Measurements from ENCODE around the gene ICA1.

ICA1 gene

DNA sequence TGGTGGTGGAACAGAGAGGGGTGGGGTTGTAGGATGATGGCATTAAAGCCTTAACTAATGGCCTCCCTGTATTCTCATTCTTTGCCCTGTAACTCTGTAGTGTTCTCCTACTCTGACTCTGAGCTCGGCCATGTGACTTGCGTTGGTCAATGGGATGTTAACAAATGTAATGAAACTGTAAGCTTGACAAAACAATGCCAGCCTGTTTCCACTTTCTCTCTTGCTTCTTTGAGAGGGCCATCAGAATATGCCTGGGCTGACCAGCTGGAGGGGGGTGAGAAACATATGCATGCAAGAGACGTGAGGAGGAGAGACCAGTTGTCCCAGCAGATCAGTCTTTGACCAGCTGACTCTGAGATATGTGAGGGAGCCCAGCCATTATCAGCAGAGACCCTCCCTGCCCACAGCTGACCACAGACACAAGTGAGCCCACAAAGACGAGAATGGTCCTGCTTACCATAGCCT lies 100.6 kb downstream of the ICA1 start:
- no peak for FAIRE-seq
- DNase-seq (ENCODE audit: insufficient read length): no peak
- TF ChIP-seq POLR2AphosphoS5 (IDR thresholded peaks at IDR 0.05; ENCODE audit: low read depth, low read length) (no peak), POLR2A (IDR thresholded peaks at IDR 0.05; ENCODE audit: low read depth, low read length) (no peak), TAF1 (IDR thresholded peaks at IDR 0.05; ENCODE audit: borderline replicate concordance, low read depth, low read length) (no peak)

DNA sequence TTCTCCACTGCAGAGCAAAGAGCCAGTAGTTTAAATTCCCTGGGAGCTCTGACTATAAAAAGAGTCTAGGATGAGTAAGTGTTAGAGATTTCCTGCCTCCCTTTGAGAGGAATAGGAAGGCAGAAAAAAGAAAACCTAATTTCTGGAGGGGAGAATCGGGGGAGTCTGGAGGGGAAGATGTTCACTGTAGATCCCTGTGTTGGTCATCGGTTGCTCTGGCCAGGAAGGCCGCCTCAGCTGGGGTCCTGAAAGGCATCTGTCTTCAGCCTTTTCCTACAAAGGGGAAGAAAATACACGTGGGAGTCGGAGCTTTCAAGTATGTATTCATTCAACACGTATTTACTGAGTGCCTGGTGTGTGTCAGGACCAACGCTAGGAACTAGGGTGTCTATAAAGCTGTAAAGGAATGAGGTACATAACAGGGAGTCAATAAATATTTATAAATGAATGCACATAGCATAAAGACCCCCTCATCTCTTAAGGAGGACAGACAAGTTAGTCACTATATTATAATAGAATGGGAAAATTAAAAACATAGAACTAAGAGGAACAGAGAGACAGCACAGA lies 101.1 kb downstream of the ICA1 start:
- DNase-seq (ENCODE audit: insufficient read length) (no peak), FAIRE-seq (no peak)
- TF ChIP-seq TAF1 (IDR thresholded peaks at IDR 0.05; ENCODE audit: borderline replicate concordance, low read depth, low read length) (no peak), POLR2AphosphoS5 (IDR thresholded peaks at IDR 0.05; ENCODE audit: low read depth, low read length) (no peak), POLR2A (IDR thresholded peaks at IDR 0.05; ENCODE audit: low read depth, low read length) (no peak)

DNA sequence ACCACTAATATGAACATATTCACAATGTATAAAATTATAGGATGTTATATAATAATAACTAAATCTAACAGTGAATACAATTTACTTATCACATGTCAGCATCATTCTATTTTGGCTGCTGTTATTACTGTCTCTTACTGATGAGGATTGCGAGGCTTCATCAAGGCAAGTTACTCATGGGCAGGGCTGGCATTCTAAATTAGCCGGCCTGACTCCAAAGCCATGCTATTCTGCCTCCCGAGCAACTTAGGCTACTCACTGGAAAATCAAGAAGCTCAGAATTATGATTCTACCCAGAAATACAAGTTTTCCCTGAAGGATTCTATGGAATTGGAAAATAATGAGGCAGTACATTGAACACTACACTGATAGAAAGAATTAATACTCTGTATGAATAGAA lies 101.7 kb downstream of the ICA1 start:
- TF ChIP-seq TAF1 (IDR thresholded peaks at IDR 0.05; ENCODE audit: borderline replicate concordance, low read depth, low read length) (no peak), POLR2AphosphoS5 (IDR thresholded peaks at IDR 0.05; ENCODE audit: low read depth, low read length) (no peak), POLR2A (IDR thresholded peaks at IDR 0.05; ENCODE audit: low read depth, low read length) (no peak)
- FAIRE-seq (no peak), DNase-seq (ENCODE audit: insufficient read length) (no peak)

DNA sequence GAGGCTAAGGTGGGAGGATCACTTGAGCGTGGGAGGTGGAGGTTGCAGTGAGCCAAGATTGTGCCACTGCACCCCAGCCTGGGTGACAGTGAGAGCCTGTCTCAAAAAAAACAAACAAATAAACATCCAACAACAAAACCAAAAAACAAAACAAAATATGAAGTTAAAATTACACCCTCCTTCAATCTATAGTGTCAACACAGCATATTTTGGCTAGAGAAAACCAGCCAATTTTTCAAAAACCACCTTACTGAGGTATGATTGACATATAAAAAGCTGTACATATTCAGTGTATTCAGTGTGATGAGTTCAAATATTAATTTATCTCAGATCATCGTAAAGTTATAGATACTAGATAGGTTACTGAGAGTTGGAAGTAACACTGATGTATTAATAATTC lies 102.4 kb downstream of the ICA1 start:
- FAIRE-seq (no peak), DNase-seq (ENCODE audit: insufficient read length) (no peak)
- TF ChIP-seq TAF1 (IDR thresholded peaks at IDR 0.05; ENCODE audit: borderline replicate concordance, low read depth, low read length): no peak
- TF ChIP-seq POLR2A (IDR thresholded peaks at IDR 0.05; ENCODE audit: low read depth, low read length): no peak
- TF ChIP-seq POLR2AphosphoS5 (IDR thresholded peaks at IDR 0.05; ENCODE audit: low read depth, low read length): no peak

DNA sequence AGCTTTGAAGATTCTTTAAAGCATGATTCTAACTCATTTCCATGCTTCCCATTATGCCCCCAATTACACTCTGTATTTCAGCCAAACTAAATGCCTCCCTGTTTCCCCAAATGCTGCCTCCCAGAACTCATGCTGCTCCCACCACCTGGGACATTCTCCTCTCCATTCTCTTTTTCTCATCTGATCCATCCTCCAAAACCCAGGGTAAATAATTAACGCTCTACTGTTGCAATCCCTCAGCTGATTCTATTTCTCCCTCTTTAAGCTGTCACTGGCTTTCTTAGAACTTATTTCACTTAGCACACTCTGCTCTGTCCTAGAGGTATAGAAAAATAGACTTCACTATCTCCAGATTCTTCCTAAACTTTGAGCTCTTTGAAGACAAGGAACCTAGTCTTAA lies 104.7 kb downstream of the ICA1 start:
- TF ChIP-seq TAF1 (IDR thresholded peaks at IDR 0.05; ENCODE audit: borderline replicate concordance, low read depth, low read length): no peak
- DNase-seq (ENCODE audit: insufficient read length): no peak
- FAIRE-seq: no peak

DNA sequence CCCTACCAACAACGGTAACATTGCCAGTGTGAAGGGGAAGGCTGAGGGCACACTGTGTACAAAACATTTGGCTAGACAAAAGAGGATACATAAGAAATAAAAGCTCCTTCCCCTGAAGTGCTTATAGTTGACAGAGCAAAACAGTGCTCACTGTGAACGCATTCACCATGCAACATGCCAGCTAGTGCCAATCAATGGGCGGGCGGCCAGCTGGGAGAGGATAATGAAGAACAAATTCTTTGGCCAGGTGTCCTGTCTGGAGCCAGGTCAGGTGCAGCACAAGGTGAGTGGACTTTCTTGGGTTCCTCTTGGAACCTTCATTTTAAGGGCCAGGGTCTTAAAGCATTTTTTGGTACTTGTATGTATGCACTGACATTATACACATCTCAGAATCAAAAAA lies 106.1 kb downstream of the ICA1 start:
- no peak for FAIRE-seq
- no peak for DNase-seq (ENCODE audit: insufficient read length)
- TF ChIP-seq POLR2A (IDR thresholded peaks at IDR 0.05; ENCODE audit: low read depth, low read length) (no peak), TAF1 (IDR thresholded peaks at IDR 0.05; ENCODE audit: borderline replicate concordance, low read depth, low read length) (no peak), POLR2AphosphoS5 (IDR thresholded peaks at IDR 0.05; ENCODE audit: low read depth, low read length) (no peak)

DNA sequence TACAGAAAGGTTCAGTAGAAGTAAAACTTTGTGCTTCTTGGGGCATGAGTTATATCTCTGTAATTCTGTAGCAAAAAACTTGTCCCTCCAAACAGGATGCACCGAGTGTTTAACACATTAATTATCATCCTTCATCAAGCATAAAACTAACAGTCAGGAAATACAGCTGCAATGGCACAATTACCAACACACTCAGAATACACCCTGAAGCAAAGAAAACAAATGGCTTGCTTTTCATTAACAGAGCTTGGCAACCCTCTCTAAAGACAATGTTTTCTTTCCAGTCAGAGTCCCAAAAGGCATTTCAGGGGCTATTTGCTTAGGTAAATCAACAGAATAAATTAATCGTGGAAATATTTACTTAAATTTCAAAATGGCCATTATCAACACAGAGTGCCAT lies 107.7 kb downstream of the ICA1 start:
- FAIRE-seq (no peak), DNase-seq (ENCODE audit: insufficient read length) (no peak)
- TF ChIP-seq TAF1 (IDR thresholded peaks at IDR 0.05; ENCODE audit: borderline replicate concordance, low read depth, low read length) (no peak), POLR2AphosphoS5 (IDR thresholded peaks at IDR 0.05; ENCODE audit: low read depth, low read length) (no peak), POLR2A (IDR thresholded peaks at IDR 0.05; ENCODE audit: low read depth, low read length) (no peak)

DNA sequence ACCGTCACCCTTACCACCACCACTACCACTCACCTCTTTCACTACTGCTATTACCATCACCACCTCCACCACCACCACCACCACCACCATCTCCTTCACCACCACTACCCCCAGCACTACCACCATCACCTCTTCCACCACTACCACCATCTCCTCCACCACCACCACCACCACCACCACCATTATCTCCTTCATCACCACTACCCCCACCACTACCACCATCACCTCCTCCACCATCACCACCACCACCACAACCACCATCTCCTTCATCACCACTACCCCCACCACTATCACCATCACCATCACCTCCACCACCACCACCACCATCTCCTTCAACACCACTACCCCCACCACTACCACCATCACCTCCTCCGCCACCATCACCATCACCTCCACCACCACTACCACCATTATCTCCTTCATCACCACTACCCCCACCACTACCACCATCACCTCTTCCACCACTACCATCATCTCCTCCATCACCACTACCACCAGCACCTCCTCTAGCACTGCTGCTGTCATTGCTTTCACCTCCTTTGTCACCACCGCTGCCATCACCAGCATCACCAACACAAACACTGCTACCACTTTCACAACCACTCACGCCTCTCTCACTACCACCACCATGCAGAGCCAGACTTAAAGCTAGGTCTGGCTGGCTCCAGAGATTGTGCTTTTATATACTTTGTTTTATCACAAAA lies 109.3 kb downstream of the ICA1 start:
- FAIRE-seq (peak; percentile 86), DNase-seq (ENCODE audit: insufficient read length) (no peak)
- TF ChIP-seq POLR2AphosphoS5 (IDR thresholded peaks at IDR 0.05; ENCODE audit: low read depth, low read length) (no peak), POLR2A (IDR thresholded peaks at IDR 0.05; ENCODE audit: low read depth, low read length) (no peak), TAF1 (IDR thresholded peaks at IDR 0.05; ENCODE audit: borderline replicate concordance, low read depth, low read length) (no peak)

DNA sequence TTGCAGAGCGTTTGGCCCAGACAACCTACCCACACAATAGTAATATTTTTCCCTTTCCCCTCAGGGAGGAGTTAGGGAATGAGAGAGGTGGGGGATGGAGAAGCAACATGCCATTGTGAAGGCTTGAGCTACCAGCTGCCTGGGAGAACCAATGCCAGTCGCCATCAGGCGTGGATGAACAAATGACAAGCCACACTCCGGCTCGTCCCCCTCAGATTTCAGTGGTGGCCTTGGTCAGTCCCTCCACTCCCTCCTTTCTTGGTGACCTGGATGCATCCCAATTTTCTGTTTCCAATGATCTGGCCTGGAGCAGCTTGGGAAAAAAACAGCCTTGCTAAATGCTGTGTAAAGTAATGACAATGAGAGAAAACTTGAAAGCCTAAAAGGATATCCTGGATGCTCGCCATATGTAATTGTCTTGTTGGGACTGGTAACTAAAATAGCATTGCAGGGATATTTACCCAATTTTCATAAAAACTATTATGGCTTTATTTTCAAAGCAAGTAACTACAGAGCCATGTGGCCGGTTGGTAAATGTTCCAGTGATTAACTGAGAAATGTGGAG lies 110.7 kb downstream of the ICA1 start:
- FAIRE-seq (no peak), DNase-seq (ENCODE audit: insufficient read length) (no peak)
- no peak for TF ChIP-seq POLR2AphosphoS5 (IDR thresholded peaks at IDR 0.05; ENCODE audit: low read depth, low read length)
- TF ChIP-seq POLR2A (IDR thresholded peaks at IDR 0.05; ENCODE audit: low read depth, low read length): no peak
- no peak for TF ChIP-seq TAF1 (IDR thresholded peaks at IDR 0.05; ENCODE audit: borderline replicate concordance, low read depth, low read length)

DNA sequence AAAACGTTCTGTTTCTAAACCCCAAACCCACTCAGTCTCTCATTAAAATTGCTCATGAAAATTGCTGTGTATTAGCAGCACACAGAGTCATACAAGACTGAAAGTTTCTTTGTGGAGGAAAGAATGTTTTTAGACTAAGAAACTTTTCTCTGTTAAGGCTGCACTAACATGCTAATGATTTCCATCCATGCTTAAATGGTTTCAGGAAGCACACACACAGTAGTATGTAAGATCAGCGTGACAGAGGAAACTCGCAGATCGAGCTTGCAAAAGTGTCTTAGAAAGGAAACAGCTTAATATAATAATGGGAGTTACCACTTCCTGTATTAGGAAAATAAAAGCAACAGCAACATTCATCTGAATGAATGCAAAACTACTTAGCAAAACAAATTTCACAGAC lies 112.7 kb downstream of the ICA1 start:
- DNase-seq (ENCODE audit: insufficient read length) (no peak), FAIRE-seq (peak; percentile 75)
- TF ChIP-seq POLR2A (IDR thresholded peaks at IDR 0.05; ENCODE audit: low read depth, low read length) (no peak), POLR2AphosphoS5 (IDR thresholded peaks at IDR 0.05; ENCODE audit: low read depth, low read length) (no peak), TAF1 (IDR thresholded peaks at IDR 0.05; ENCODE audit: borderline replicate concordance, low read depth, low read length) (no peak)

DNA sequence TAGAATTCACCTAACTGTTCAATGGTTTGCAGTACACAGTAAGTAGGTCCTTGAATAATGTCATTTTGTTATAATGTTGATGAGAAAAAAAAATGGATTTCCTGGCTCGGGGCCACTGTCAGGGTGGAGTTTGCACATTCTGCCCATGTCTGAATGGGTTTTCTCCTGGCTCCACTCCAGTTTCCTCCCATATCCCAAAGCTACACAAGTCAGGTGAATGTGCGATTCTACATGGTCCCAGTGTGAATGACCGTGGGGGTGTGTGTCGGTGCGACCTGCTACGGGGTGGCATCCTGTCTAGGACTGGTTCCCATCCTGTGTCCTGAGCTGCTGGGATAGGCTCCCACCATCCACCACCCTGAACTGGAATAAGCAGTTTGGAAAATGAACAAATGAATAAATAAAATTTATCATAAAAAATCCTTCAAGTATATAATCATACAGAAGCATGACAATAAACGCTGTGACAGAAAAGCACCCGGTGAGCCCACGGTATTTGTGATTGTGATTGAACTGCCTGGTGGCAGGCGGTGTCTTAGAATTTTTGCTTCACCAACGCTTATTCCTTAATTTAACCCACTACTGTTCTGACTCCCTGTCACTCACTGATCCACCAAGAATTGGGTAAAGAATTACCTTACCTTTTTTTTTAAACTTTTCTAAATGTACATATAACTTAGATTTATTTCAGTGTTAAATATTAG lies 114.1 kb downstream of the ICA1 start:
- DNase-seq (ENCODE audit: insufficient read length): no peak
- TF ChIP-seq POLR2AphosphoS5 (IDR thresholded peaks at IDR 0.05; ENCODE audit: low read depth, low read length): no peak
- no peak for TF ChIP-seq TAF1 (IDR thresholded peaks at IDR 0.05; ENCODE audit: borderline replicate concordance, low read depth, low read length)
- TF ChIP-seq POLR2A (IDR thresholded peaks at IDR 0.05; ENCODE audit: low read depth, low read length): no peak
- FAIRE-seq: no peak

Measured in GM12892 (cell line).